Mammary epithelial cell (primary cell): ENCODE results near the gene MCFD2.

ENCODE experiments used
- CTCF ChIP-seq, 2 donors: IDR thresholded peaks in 1 of 2; conservative IDR thresholded peaks in 1 of 2; 2 replicates each; pipeline ENCODE4 v1.5.1; 2011 to 2012; ENCODE audit warnings: inconsistent platforms in 2 of 2, low read length in 2 of 2, mild to moderate bottlenecking in 2 of 2, control low read depth in 1 of 2, low read depth in 1 of 2; ENCODE audit not compliant: insufficient read depth in 1 of 2; ENCODE audit errors: extremely low read depth in 1 of 2
- EZH2 ChIP-seq: IDR thresholded peaks from 2 replicates; pipeline ENCODE4 v1.6.1; 2012; ENCODE audit warnings: low read length, inconsistent platforms, borderline replicate concordance

GRCh38 chr2:46942143-46942526 lies 26.5 kb upstream of the MCFD2 start:
- TF ChIP-seq CTCF (conservative IDR thresholded peaks at IDR 0.05 in 1 of 2, IDR thresholded peaks at IDR 0.05 in 1 of 2; ENCODE audit: extremely low read depth in 1 of 2, insufficient read depth in 1 of 2, low read depth in 1 of 2, low read length in 2 of 2) (no peak), EZH2 (no peak)
